ENCODE results near the gene COLEC12.

COLEC12 gene

GRCh38 chr18:395456-396250 is 104.8 kb downstream of the COLEC12 start (continued):
- TF ChIP-seq ZBTB6 (tag by site-specific recombination; IDR thresholded peaks at IDR 0.05) = no peak
- peak; percentile 84 for TF ChIP-seq PRDM6 (tag by site-specific recombination; IDR thresholded peaks at IDR 0.05)
- no peak for TF ChIP-seq ZBTB7A (tag by site-specific recombination; IDR thresholded peaks at IDR 0.05; ENCODE audit: low read depth)
- no peak for TF ChIP-seq ZFHX2 (tag by site-specific recombination; conservative IDR thresholded peaks at IDR 0.05)
- TF ChIP-seq ZNF449 (tag by site-specific recombination; IDR thresholded peaks at IDR 0.05) = no peak
- TF ChIP-seq PATZ1 (tag by site-specific recombination; IDR thresholded peaks at IDR 0.05) = peak; percentile 34; the same call in 1 of the 2 replicates
- TF ChIP-seq ZNF513 (tag by site-specific recombination; IDR thresholded peaks at IDR 0.05) = no peak
- peak; percentile 97 for TF ChIP-seq FEZF1 (tag by site-specific recombination; IDR thresholded peaks at IDR 0.05)
- peak; percentile 99 for TF ChIP-seq TSHZ1 (tag by site-specific recombination; IDR thresholded peaks at IDR 0.05; ENCODE audit: borderline replicate concordance)
- no peak for TF ChIP-seq ZNF169 (tag by site-specific recombination; IDR thresholded peaks at IDR 0.05)
- TF ChIP-seq ZNF48 (tag by site-specific recombination; IDR thresholded peaks at IDR 0.05) = no peak
- no peak for TF ChIP-seq ZNF530 (tag by site-specific recombination; IDR thresholded peaks at IDR 0.05; ENCODE audit: low read depth)
- TF ChIP-seq ZNF629 (tag by site-specific recombination; IDR thresholded peaks at IDR 0.05) = peak; percentile 91
- TF ChIP-seq ZNF768 (tag by site-specific recombination; IDR thresholded peaks at IDR 0.05) = no peak
- TF ChIP-seq ZNF830 (tag by site-specific recombination; IDR thresholded peaks at IDR 0.05; ENCODE audit: low read depth) = no peak
- peak; percentile 96 for TF ChIP-seq ZXDB (tag by site-specific recombination; IDR thresholded peaks at IDR 0.05)
- no peak for TF ChIP-seq PBX3 (CRISPR knock-in tag; IDR thresholded peaks at IDR 0.05)
- TF ChIP-seq OVOL3 (tag by site-specific recombination; IDR thresholded peaks at IDR 0.05) = peak; percentile 94
- peak; percentile 98 for TF ChIP-seq ZNF692 (tag by site-specific recombination; IDR thresholded peaks at IDR 0.05)
- peak; percentile 96; the same call in 1 of the 2 replicates for TF ChIP-seq ZNF391 (tag by site-specific recombination; IDR thresholded peaks at IDR 0.05; ENCODE audit: borderline replicate concordance, low read depth)
- 0 out of 2 replicates have a peak, but pooled peaks have one; percentile 26 for TF ChIP-seq ZFP3 (tag by site-specific recombination; IDR thresholded peaks at IDR 0.05; ENCODE audit: low read depth)
- no peak for TF ChIP-seq ZNF785 (tag by site-specific recombination; IDR thresholded peaks at IDR 0.05)
- no peak for TF ChIP-seq ZNF514 (tag by site-specific recombination; IDR thresholded peaks at IDR 0.05)
- TF ChIP-seq ZNF112 (tag by site-specific recombination; IDR thresholded peaks at IDR 0.05) = no peak

Measured in HEK293 (cell line).